ENCODE results near the gene GPHN. TPM values are rescaled to one million over a fixed set of nuclear protein-coding genes. Genes with fewer than 3 reads are reported as not detected.

Gene GPHN
- total RNA-seq, 6 experiments from 2014 or later, result 21.2 to 81.7 (median 40.2) TPM

GRCh38 chr14:66782853-66783252, 274.9 kb downstream of the GPHN start:
- H3K4me1 ChIP-seq, result peaks cover 0 to 2% (median 0%) of the 10 kb centered on the region in 4 donors
- H3K27ac ChIP-seq, result no peak overlapping the region
- no peak overlapping the region for H3K4me3 ChIP-seq
- no peak for TF ChIP-seq POLR2A (IDR thresholded peaks at IDR 0.05)
- peak in 2 of 4 donors; percentile 3 to 26 for TF ChIP-seq CTCF (IDR thresholded peaks at IDR 0.05)
- H3K36me3 ChIP-seq, result no peaks in the 10 kb centered on the region
- no peak for DNase-seq
- peak; percentile 30 to 76 (median 42) for ATAC-seq
- 50% methylated on average over 1 of the region's 1 CpG for WGBS (ENCODE audit: insufficient coverage, low coverage, low lambda C conversion rate, missing lambda C conversion rate)
- peaks cover 0 to 5% (median 0%) of the 10 kb centered on the region in 4 donors for H3K9me3 ChIP-seq
- H3K27me3 ChIP-seq, result no peaks in the 10 kb centered on the region
- intact Hi-C loops (cut with DNase I), result no loop called here

GRCh38 chr14:66790101-66790500, 282.2 kb downstream of the GPHN start:
- no peaks in the 10 kb centered on the region for H3K27me3 ChIP-seq
- H3K36me3 ChIP-seq, result no peaks in the 10 kb centered on the region
- 48% methylated on average over 1 of the region's 1 CpG for WGBS (ENCODE audit: insufficient coverage, low coverage, low lambda C conversion rate, missing lambda C conversion rate)
- intact Hi-C loops (cut with DNase I), result no loop called here
- H3K4me3 ChIP-seq, result no peak overlapping the region
- H3K4me1 ChIP-seq, result peaks cover 0 to 6% (median 0%) of the 10 kb centered on the region in 4 donors
- peak overlapping the region in 1 of 3 donors; percentile 47 for H3K27ac ChIP-seq
- H3K9me3 ChIP-seq, result no peaks in the 10 kb centered on the region
- TF ChIP-seq CTCF (IDR thresholded peaks at IDR 0.05) (no peak), POLR2A (IDR thresholded peaks at IDR 0.05) (no peak)
- ATAC-seq (peak in 3 of 4 donors; percentile 57 to 97 (median 61)), DNase-seq (no peak)

GRCh38 chr14:66802962-66803361, 295.0 kb downstream of the GPHN start:
- no peak for DNase-seq
- Histone ChIP-seq H3K27me3 (no peaks in the 10 kb centered on the region), H3K36me3 (no peaks in the 10 kb centered on the region), H3K4me1 (no peaks in the 10 kb centered on the region), H3K4me3 (no peak overlapping the region), H3K27ac (no peak overlapping the region), H3K9me3 (no peaks in the 10 kb centered on the region)
- 80% methylated on average over 1 of the region's 4 CpGs for WGBS (ENCODE audit: insufficient coverage, low coverage, low lambda C conversion rate, missing lambda C conversion rate)
- TF ChIP-seq CTCF (IDR thresholded peaks at IDR 0.05) (no peak), POLR2A (IDR thresholded peaks at IDR 0.05) (no peak)
- intact Hi-C loops (cut with DNase I), result no loop called here
- ATAC-seq, result peak; percentile 25 to 58 (median 32)

- DNase-seq, result no peak
- no peak overlapping the region for H3K27ac ChIP-seq
- H3K4me1 ChIP-seq, result no peaks in the 10 kb centered on the region
- no peaks in the 10 kb centered on the region for H3K36me3 ChIP-seq
- H3K4me3 ChIP-seq, result no peak overlapping the region
- peak in 1 of 4 donors; percentile 17 for ATAC-seq
- no peaks in the 10 kb centered on the region for H3K9me3 ChIP-seq
- intact Hi-C loops (cut with DNase I), result no loop called here
- WGBS (ENCODE audit: insufficient coverage, low coverage, low lambda C conversion rate, missing lambda C conversion rate), result 88% methylated on average over 1 of the region's 1 CpG
- TF ChIP-seq CTCF (IDR thresholded peaks at IDR 0.05) (no peak), POLR2A (IDR thresholded peaks at IDR 0.05) (no peak)
- no peaks in the 10 kb centered on the region for H3K27me3 ChIP-seq
These were observed 296.2 kb downstream of the GPHN start for GRCh38 chr14:66804141-66804540.

GRCh38 chr14:66813636-66814035, 305.7 kb downstream of the GPHN start:
- Histone ChIP-seq H3K9me3 (no peaks in the 10 kb centered on the region), H3K4me1 (no peaks in the 10 kb centered on the region), H3K36me3 (no peaks in the 10 kb centered on the region), H3K4me3 (no peak overlapping the region), H3K27me3 (no peaks in the 10 kb centered on the region), H3K27ac (no peak overlapping the region)
- TF ChIP-seq POLR2A (IDR thresholded peaks at IDR 0.05) (no peak), CTCF (IDR thresholded peaks at IDR 0.05) (no peak)
- WGBS (ENCODE audit: insufficient coverage, low coverage, low lambda C conversion rate, missing lambda C conversion rate), result no CpG with 5 or more reads among the region's 6 CpGs
- intact Hi-C loops (cut with DNase I), result no loop called here
- DNase-seq (no peak), ATAC-seq (peak in 3 of 4 donors; percentile 40 to 65 (median 50))

Data from right lobe of liver (tissue), 6 donors.